ENCODE data around the gene MAU2.

DNA sequence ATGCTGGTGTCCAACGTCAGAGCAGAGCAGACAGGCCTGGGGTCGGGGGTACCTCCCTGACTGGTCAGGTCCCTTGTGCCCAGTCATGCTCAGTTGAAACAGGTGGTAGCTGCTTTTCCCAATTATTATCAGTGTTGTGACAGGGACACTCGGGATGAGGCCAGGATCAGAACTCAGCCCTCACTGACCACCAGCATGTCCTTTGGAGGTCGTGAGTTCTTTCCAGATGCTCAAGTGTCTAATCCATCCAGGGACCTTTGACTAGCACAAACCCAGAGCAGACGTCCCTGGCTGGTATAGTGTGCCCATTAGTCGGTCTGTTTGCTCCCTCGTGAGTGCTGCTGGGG is 22.4 kb downstream of the MAU2 start:
- no peak for TF ChIP-seq ZFP30 (CRISPR knock-in tag; IDR thresholded peaks at IDR 0.05)
- TF ChIP-seq ESRRG (CRISPR knock-in tag; IDR thresholded peaks at IDR 0.05) = no peak
- TF ChIP-seq, protein P1, sequence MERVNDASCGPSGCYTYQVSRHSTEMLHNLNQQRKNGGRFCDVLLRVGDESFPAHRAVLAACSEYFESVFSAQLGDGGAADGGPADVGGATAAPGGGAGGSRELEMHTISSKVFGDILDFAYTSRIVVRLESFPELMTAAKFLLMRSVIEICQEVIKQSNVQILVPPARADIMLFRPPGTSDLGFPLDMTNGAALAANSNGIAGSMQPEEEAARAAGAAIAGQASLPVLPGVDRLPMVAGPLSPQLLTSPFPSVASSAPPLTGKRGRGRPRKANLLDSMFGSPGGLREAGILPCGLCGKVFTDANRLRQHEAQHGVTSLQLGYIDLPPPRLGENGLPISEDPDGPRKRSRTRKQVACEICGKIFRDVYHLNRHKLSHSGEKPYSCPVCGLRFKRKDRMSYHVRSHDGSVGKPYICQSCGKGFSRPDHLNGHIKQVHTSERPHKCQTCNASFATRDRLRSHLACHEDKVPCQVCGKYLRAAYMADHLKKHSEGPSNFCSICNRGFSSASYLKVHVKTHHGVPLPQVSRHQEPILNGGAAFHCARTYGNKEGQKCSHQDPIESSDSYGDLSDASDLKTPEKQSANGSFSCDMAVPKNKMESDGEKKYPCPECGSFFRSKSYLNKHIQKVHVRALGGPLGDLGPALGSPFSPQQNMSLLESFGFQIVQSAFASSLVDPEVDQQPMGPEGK (CRISPR knock-in tag; IDR thresholded peaks at IDR 0.05; ENCODE audit: borderline replicate concordance) = no peak
- no peak for TF ChIP-seq ARNTL (CRISPR knock-in tag; IDR thresholded peaks at IDR 0.05; ENCODE audit: borderline replicate concordance, low read depth)
- TF ChIP-seq, protein P2, sequence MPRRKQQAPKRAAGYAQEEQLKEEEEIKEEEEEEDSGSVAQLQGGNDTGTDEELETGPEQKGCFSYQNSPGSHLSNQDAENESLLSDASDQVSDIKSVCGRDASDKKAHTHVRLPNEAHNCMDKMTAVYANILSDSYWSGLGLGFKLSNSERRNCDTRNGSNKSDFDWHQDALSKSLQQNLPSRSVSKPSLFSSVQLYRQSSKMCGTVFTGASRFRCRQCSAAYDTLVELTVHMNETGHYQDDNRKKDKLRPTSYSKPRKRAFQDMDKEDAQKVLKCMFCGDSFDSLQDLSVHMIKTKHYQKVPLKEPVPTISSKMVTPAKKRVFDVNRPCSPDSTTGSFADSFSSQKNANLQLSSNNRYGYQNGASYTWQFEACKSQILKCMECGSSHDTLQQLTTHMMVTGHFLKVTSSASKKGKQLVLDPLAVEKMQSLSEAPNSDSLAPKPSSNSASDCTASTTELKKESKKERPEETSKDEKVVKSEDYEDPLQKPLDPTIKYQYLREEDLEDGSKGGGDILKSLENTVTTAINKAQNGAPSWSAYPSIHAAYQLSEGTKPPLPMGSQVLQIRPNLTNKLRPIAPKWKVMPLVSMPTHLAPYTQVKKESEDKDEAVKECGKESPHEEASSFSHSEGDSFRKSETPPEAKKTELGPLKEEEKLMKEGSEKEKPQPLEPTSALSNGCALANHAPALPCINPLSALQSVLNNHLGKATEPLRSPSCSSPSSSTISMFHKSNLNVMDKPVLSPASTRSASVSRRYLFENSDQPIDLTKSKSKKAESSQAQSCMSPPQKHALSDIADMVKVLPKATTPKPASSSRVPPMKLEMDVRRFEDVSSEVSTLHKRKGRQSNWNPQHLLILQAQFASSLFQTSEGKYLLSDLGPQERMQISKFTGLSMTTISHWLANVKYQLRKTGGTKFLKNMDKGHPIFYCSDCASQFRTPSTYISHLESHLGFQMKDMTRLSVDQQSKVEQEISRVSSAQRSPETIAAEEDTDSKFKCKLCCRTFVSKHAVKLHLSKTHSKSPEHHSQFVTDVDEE (CRISPR knock-in tag; IDR thresholded peaks at IDR 0.05) = no peak
- TF ChIP-seq CSDC2 (CRISPR knock-in tag; IDR thresholded peaks at IDR 0.05) = no peak
- TF ChIP-seq TCF4 (CRISPR knock-in tag; IDR thresholded peaks at IDR 0.05; ENCODE audit: borderline replicate concordance) = no peak

Data from SK-N-SH treated with all-trans-retinoic acid at 6 μM for 48 hours (cell line).